Measurements from ENCODE around the gene KPNA4.
"Not testable (repeated sequence)": the region's sequence is repeated elsewhere in the genome, so short reads cannot be mapped to it uniquely, and the experiment has no call there.

KPNA4 gene

DNA sequence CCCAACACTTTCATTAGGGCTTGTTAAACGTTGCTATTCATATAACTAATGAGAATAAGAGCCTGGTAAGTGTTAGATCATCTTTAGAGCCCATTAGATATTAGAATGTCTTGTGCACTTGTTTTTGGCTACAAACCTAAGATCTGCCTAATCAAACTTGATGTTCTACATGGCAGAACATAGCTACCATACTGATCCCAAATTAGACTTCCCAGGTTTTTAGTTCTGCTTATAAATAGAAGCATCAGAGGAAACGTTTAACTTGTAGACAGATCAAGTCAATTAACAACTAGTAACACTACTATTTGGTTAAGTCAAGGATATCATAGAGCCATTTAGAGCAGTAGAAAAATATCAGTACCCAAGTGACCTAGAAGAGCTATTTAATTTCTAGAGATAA, 11.7 kb upstream of the KPNA4 start:
- Histone ChIP-seq H3F3A (ENCODE audit: control insufficient read depth, insufficient read depth) (no peaks in the 10 kb centered on the region), H4K20me1 (ENCODE audit: control insufficient read depth, insufficient read depth, low read depth, low read length) (no peaks in the 10 kb centered on the region), H3K9me2 (replicated peaks; ENCODE audit: control insufficient read depth, low read length) (no peaks in the 10 kb centered on the region), H3K4me3 (ENCODE audit: low read length) (no peak overlapping the region), H3K79me2 (ENCODE audit: control insufficient read depth, low read length) (no peaks in the 10 kb centered on the region), H3K4me1 (ENCODE audit: control insufficient read depth, low read length) (peaks cover 10% of the 10 kb centered on the region), H3K9me3 (ENCODE audit: control insufficient read depth, insufficient read depth, low read length) (no peaks in the 10 kb centered on the region), H3K27me3 (ENCODE audit: control insufficient read depth, low read length) (no peaks in the 10 kb centered on the region), H3K4me2 (ENCODE audit: low read length) (no peak overlapping the region), H3K27ac (ENCODE audit: low read depth, low read length) (no peak overlapping the region), H3K36me3 (ENCODE audit: control insufficient read depth, low read length) (no peaks in the 10 kb centered on the region)
- TF ChIP-seq EZH2phosphoT487 (IDR thresholded peaks at IDR 0.05; ENCODE audit: borderline replicate concordance, low read length) = no peak
- TF ChIP-seq, protein P1, sequence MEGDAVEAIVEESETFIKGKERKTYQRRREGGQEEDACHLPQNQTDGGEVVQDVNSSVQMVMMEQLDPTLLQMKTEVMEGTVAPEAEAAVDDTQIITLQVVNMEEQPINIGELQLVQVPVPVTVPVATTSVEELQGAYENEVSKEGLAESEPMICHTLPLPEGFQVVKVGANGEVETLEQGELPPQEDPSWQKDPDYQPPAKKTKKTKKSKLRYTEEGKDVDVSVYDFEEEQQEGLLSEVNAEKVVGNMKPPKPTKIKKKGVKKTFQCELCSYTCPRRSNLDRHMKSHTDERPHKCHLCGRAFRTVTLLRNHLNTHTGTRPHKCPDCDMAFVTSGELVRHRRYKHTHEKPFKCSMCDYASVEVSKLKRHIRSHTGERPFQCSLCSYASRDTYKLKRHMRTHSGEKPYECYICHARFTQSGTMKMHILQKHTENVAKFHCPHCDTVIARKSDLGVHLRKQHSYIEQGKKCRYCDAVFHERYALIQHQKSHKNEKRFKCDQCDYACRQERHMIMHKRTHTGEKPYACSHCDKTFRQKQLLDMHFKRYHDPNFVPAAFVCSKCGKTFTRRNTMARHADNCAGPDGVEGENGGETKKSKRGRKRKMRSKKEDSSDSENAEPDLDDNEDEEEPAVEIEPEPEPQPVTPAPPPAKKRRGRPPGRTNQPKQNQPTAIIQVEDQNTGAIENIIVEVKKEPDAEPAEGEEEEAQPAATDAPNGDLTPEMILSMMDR (IDR thresholded peaks at IDR 0.05; ENCODE audit: low read depth, low read length, poor library complexity, severe bottlenecking) = no peak

DNA sequence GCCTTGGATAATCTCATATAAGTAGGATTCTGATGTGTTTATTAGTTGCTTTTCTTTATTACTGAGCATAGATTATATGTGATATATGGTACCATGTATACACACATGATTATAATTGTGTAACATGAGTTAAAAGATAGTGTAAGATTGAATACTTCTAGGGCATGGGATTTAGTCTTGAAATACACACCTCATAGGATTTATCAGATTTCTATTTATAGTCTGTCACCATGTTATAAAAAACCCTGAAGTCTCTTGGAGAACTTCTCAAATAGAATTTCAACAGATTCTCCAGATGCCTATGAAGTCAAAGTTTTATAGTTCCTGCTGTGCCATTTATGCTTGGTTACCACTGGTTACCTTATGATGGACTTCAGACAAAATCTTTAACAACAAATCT, 11.2 kb upstream of the KPNA4 start:
- no peak for TF ChIP-seq EZH2phosphoT487 (IDR thresholded peaks at IDR 0.05; ENCODE audit: borderline replicate concordance, low read length)
- TF ChIP-seq, protein P1 (IDR thresholded peaks at IDR 0.05; ENCODE audit: low read depth, low read length, poor library complexity, severe bottlenecking) = no peak
- no peak overlapping the region for H3K4me2 ChIP-seq (ENCODE audit: low read length)

DNA sequence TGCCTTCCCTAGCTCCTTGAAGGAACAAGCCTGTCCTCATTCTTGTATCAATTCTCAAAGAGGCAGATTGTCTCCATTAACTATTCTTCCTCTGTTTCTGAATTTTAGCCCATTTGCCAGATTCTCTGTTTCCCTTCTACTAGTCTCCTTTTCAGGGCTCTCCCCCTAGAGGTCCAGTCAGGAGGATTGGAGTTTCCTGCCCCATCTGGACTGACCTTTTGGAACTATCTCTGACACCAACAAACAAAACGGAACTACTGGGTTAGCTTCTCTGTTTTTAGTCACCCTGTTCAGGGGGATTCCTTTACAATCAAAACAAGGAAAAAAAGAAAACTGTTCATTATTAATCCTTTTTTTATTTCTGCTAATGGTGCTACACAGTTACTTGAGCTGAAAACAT, 10.2 kb upstream of the KPNA4 start:
- Histone ChIP-seq H3K9me2 (replicated peaks; ENCODE audit: control insufficient read depth, low read length) (no peaks in the 10 kb centered on the region), H3K4me3 (ENCODE audit: low read length) (no peak overlapping the region), H3K27ac (ENCODE audit: low read depth, low read length) (no peak overlapping the region), H3K9me3 (ENCODE audit: control insufficient read depth, insufficient read depth, low read length) (no peaks in the 10 kb centered on the region), H3K79me2 (ENCODE audit: control insufficient read depth, low read length) (no peaks in the 10 kb centered on the region), H4K20me1 (ENCODE audit: control insufficient read depth, insufficient read depth, low read depth, low read length) (no peaks in the 10 kb centered on the region), H3F3A (ENCODE audit: control insufficient read depth, insufficient read depth) (no peaks in the 10 kb centered on the region), H3K27me3 (ENCODE audit: control insufficient read depth, low read length) (no peaks in the 10 kb centered on the region), H3K36me3 (ENCODE audit: control insufficient read depth, low read length) (no peaks in the 10 kb centered on the region), H3K4me1 (ENCODE audit: control insufficient read depth, low read length) (no peaks in the 10 kb centered on the region), H3K4me2 (ENCODE audit: low read length) (no peak overlapping the region)
- TF ChIP-seq EZH2phosphoT487 (IDR thresholded peaks at IDR 0.05; ENCODE audit: borderline replicate concordance, low read length) = no peak
- TF ChIP-seq, protein P1 (IDR thresholded peaks at IDR 0.05; ENCODE audit: low read depth, low read length, poor library complexity, severe bottlenecking) = no peak

More for the DNA sequence above, 11.2 kb upstream of the KPNA4 start:
- Histone ChIP-seq H3F3A (ENCODE audit: control insufficient read depth, insufficient read depth) (no peaks in the 10 kb centered on the region), H3K79me2 (ENCODE audit: control insufficient read depth, low read length) (no peaks in the 10 kb centered on the region), H3K4me3 (ENCODE audit: low read length) (no peak overlapping the region), H3K9me2 (replicated peaks; ENCODE audit: control insufficient read depth, low read length) (no peaks in the 10 kb centered on the region), H3K9me3 (ENCODE audit: control insufficient read depth, insufficient read depth, low read length) (no peaks in the 10 kb centered on the region), H3K27ac (ENCODE audit: low read depth, low read length) (no peak overlapping the region), H3K4me1 (ENCODE audit: control insufficient read depth, low read length) (peaks cover 5% of the 10 kb centered on the region), H3K36me3 (ENCODE audit: control insufficient read depth, low read length) (no peaks in the 10 kb centered on the region), H3K27me3 (ENCODE audit: control insufficient read depth, low read length) (no peaks in the 10 kb centered on the region), H4K20me1 (ENCODE audit: control insufficient read depth, insufficient read depth, low read depth, low read length) (no peaks in the 10 kb centered on the region)

DNA sequence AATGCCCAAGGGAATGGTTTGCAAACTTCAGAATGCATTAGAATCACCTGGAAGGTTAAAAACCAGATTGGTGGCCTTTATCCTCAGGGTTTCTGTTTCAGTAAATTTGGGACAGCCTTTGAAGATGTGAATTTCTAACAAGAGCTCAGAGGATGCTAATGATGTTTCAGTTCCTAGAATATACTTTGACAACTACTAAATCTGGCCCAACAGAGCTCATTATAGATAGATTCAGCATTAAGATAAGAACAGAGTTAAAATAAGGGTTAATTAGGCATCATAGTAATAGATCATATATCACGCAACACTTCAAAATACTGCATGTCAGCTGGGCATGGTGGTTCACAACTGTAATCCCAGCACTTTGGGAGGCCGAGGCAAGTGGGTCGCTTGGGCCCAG, 9.3 kb upstream of the KPNA4 start:
- no peaks in the 10 kb centered on the region for H3K27me3 ChIP-seq (ENCODE audit: control insufficient read depth, low read length)
- no peaks in the 10 kb centered on the region for H3K36me3 ChIP-seq (ENCODE audit: control insufficient read depth, low read length)
- no peaks in the 10 kb centered on the region for H4K20me1 ChIP-seq (ENCODE audit: control insufficient read depth, insufficient read depth, low read depth, low read length)
- H3K4me2 ChIP-seq (ENCODE audit: low read length) = no peak overlapping the region
- H3K9me2 ChIP-seq (replicated peaks; ENCODE audit: control insufficient read depth, low read length) = no peaks in the 10 kb centered on the region
- H3K79me2 ChIP-seq (ENCODE audit: control insufficient read depth, low read length) = no peaks in the 10 kb centered on the region
- no peaks in the 10 kb centered on the region for H3F3A ChIP-seq (ENCODE audit: control insufficient read depth, insufficient read depth)
- H3K9me3 ChIP-seq (ENCODE audit: control insufficient read depth, insufficient read depth, low read length) = no peaks in the 10 kb centered on the region
- no peak for TF ChIP-seq EZH2phosphoT487 (IDR thresholded peaks at IDR 0.05; ENCODE audit: borderline replicate concordance, low read length)
- TF ChIP-seq, protein P1 (IDR thresholded peaks at IDR 0.05; ENCODE audit: low read depth, low read length, poor library complexity, severe bottlenecking) = no peak
- no peak overlapping the region for H3K4me3 ChIP-seq (ENCODE audit: low read length)
- no peaks in the 10 kb centered on the region for H3K4me1 ChIP-seq (ENCODE audit: control insufficient read depth, low read length)
- no peak overlapping the region for H3K27ac ChIP-seq (ENCODE audit: low read depth, low read length)

DNA sequence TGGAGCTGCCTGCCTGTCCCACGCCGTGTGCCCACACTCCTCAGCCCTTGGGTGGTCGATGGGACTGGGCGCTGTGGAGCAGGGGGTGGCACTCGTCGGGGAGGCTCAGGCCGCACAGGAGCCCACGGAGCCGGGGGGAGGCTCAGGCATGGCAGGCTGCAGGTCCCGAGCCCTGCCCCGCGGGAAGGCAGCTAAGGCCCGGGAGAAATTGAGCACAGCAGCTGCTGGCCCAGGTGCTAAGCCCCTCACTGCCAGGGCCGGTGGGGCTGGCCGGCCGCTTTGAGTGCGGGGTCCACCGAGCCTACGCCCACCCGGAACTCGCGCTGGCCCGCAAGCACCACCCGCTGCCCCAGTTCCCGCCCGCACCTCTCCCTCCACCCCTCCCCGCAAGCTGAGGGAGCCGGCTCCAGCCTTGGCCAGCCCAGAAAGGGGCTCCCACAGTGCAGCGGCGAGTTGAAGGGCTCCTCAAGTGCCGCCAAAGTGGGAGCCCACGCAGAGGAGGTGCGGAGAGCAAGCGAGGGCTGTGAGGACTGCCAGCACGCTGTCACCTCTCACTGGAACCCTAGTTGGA, 8.7 kb upstream of the KPNA4 start:
- not testable (repeated sequence) for H3K4me1 ChIP-seq (ENCODE audit: control insufficient read depth, low read length); H4K20me1 ChIP-seq (ENCODE audit: control insufficient read depth, insufficient read depth, low read depth, low read length); H3K4me2 ChIP-seq (ENCODE audit: low read length); H3K79me2 ChIP-seq (ENCODE audit: control insufficient read depth, low read length); H3K27me3 ChIP-seq (ENCODE audit: control insufficient read depth, low read length); H3K9me3 ChIP-seq (ENCODE audit: control insufficient read depth, insufficient read depth, low read length); H3K27ac ChIP-seq (ENCODE audit: low read depth, low read length); H3K4me3 ChIP-seq (ENCODE audit: low read length); H3K36me3 ChIP-seq (ENCODE audit: control insufficient read depth, low read length); H3F3A ChIP-seq (ENCODE audit: control insufficient read depth, insufficient read depth); H3K9me2 ChIP-seq (replicated peaks; ENCODE audit: control insufficient read depth, low read length)
